KOPT-K1 (cell line): ENCODE results near the gene TBCA.

Source experiments
- H3K27ac ChIP-seq: fragments of 200-600 bp; sonication (generic); 2 replicates; pipeline ENCODE4 v1.5.1; 2016; ENCODE audit warnings: antibody characterized with exemption, mild to moderate bottlenecking, low read depth, low read length; ENCODE audit not compliant: poor library complexity, severe bottlenecking
- H3K36me3 ChIP-seq: fragments of 200-600 bp; sonication (generic); 2 replicates; pipeline ENCODE4 v1.5.1; 2017; ENCODE audit warnings: antibody characterized with exemption, mild to moderate bottlenecking, low read length, moderate library complexity; ENCODE audit not compliant: insufficient read depth
- H3K9me3 ChIP-seq: fragments of 200-600 bp; sonication (generic); 2 replicates; pipeline ENCODE4 v1.5.1; 2017; ENCODE audit warnings: antibody characterized with exemption, low read length, mild to moderate bottlenecking; ENCODE audit not compliant: insufficient read depth, poor library complexity, severe bottlenecking

TBCA gene

GRCh38 chr5:77778398-77778797 lies 2.3 kb upstream of the TBCA start:
- Histone ChIP-seq H3K9me3 (no peaks in the 10 kb centered on the region), H3K36me3 (peaks cover 8% of the 10 kb centered on the region), H3K27ac (no peak overlapping the region)

- Histone ChIP-seq H3K27ac (no peak overlapping the region), H3K36me3 (peaks cover 13% of the 10 kb centered on the region), H3K9me3 (no peaks in the 10 kb centered on the region)
Observed at GRCh38 chr5:77777911-77778310, 1.8 kb upstream of the TBCA start.

GRCh38 chr5:77777281-77777892 lies 1.2 kb upstream of the TBCA start:
- H3K36me3 ChIP-seq, result peaks cover 18% of the 10 kb centered on the region
- no peaks in the 10 kb centered on the region for H3K9me3 ChIP-seq
- H3K27ac ChIP-seq, result no peak overlapping the region

GRCh38 chr5:77776554-77777206 lies 541 bp upstream of the TBCA start:
- peaks cover 24% of the 10 kb centered on the region for H3K36me3 ChIP-seq
- H3K9me3 ChIP-seq, result no peaks in the 10 kb centered on the region
- peak overlapping the region; percentile 93 for H3K27ac ChIP-seq

- Histone ChIP-seq H3K27ac (peak overlapping the region; percentile 93), H3K9me3 (peaks cover 6% of the 10 kb centered on the region), H3K36me3 (peaks cover 39% of the 10 kb centered on the region)
Observed at GRCh38 chr5:77774981-77775789, 954 bp downstream of the TBCA start.

GRCh38 chr5:77773734-77774280 lies 2.3 kb downstream of the TBCA start:
- Histone ChIP-seq H3K27ac (no peak overlapping the region), H3K9me3 (peaks cover 7% of the 10 kb centered on the region), H3K36me3 (peaks cover 52% of the 10 kb centered on the region)

- H3K27ac ChIP-seq, result no peak overlapping the region
- H3K36me3 ChIP-seq, result peaks cover 63% of the 10 kb centered on the region
Observed at GRCh38 chr5:77772729-77773128, 3.4 kb downstream of the TBCA start.

GRCh38 chr5:77771452-77771851 lies 4.7 kb downstream of the TBCA start:
- peaks cover 25% of the 10 kb centered on the region for H3K9me3 ChIP-seq
- H3K36me3 ChIP-seq, result peaks cover 74% of the 10 kb centered on the region
- H3K27ac ChIP-seq, result no peak overlapping the region

More at GRCh38 chr5:77772729-77773128, 3.4 kb downstream of the TBCA start:
- peaks cover 13% of the 10 kb centered on the region for H3K9me3 ChIP-seq

- Histone ChIP-seq H3K9me3 (peaks cover 27% of the 10 kb centered on the region), H3K36me3 (peaks cover 79% of the 10 kb centered on the region), H3K27ac (no peak overlapping the region)
Observed at GRCh38 chr5:77770293-77771005, 5.7 kb downstream of the TBCA start.

GRCh38 chr5:77768978-77769377 lies 7.2 kb downstream of the TBCA start:
- no peak overlapping the region for H3K27ac ChIP-seq
- H3K36me3 ChIP-seq, result peaks cover 90% of the 10 kb centered on the region
- peaks cover 41% of the 10 kb centered on the region for H3K9me3 ChIP-seq

- Histone ChIP-seq H3K36me3 (peaks cover 82% of the 10 kb centered on the region), H3K27ac (no peak overlapping the region), H3K9me3 (peaks cover 56% of the 10 kb centered on the region)
Observed at GRCh38 chr5:77767301-77767700, 8.8 kb downstream of the TBCA start.

- Histone ChIP-seq H3K9me3 (peaks cover 68% of the 10 kb centered on the region), H3K27ac (no peak overlapping the region), H3K36me3 (peaks cover 63% of the 10 kb centered on the region)
Observed at GRCh38 chr5:77761606-77762005, 14.5 kb downstream of the TBCA start.

GRCh38 chr5:77758141-77758938 lies 17.8 kb downstream of the TBCA start:
- peaks cover 50% of the 10 kb centered on the region for H3K9me3 ChIP-seq
- peaks cover 46% of the 10 kb centered on the region for H3K36me3 ChIP-seq
- H3K27ac ChIP-seq, result no peak overlapping the region
